Islet of Langerhans (tissue), 1 donor: ENCODE data around the gene NXF1.
"Not testable (repeated sequence)": the region's sequence is repeated elsewhere in the genome, so short reads cannot be mapped to it uniquely, and the experiment has no call there.

ENCODE experiments used
- FAIRE-seq: peaks from one replicate; lab custom pipeline; 2011; peaks lifted over from hg19 to GRCh38; lab: Jason Lieb, UNC

Gene NXF1

GRCh38 chr11:62832336-62833234 is 27.3 kb upstream of the NXF1 start, which contains the start of gene TEX54:
TEX54 (minus strand) TSS chr11:62832841.
- FAIRE-seq: no peak

- FAIRE-seq: no peak
Measured at GRCh38 chr11:62831520-62832335, 26.5 kb upstream of the NXF1 start, which contains the start of gene STX5. STX5 (minus strand) TSS chr11:62832051; CDS start chr11:62831243, 808 bp downstream.

GRCh38 chr11:62830904-62831519 is 25.8 kb upstream of the NXF1 start:
- no peak for FAIRE-seq

- FAIRE-seq: not testable (repeated sequence)
Measured at GRCh38 chr11:62828130-62828529, 22.9 kb upstream of the NXF1 start.

DNA sequence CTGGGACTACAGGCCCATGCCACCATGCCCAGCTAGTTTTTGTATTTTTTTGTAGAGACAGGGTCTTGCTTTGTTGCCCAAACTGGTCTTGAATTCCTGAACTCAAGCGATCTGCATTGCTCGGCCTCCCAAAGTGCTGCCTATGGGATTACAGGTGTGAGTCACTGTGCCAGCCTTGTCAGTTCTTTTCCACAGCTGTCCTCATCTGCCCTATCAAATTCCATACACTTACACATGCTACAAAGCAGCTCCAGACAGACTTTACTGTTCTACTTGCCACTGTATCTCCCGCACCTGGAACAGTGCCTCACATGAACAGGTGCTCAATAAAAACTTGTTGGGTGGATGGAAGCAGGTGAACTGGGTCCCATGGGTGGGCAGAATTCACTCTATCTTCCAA is 18.4 kb upstream of the NXF1 start:
- FAIRE-seq: no peak

DNA sequence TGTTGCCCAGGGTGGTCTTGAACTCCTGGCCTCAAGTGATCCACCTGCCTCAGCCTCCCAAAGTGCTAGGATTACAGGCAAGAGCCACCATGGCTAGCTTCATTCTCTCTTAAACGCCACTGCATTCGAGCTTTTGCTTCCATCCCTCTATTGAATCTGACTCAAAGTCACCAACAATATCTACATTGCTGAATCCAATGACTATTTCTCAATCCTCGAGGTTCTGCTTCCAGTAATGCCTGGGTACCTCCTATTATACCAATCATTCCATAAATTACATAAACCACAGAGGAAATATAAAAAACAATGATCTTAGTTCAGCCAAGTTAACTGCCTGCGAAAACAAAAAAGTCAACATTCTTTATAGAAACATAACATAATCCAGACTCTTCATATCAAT is 11.9 kb upstream of the NXF1 start:
- FAIRE-seq: no peak

DNA sequence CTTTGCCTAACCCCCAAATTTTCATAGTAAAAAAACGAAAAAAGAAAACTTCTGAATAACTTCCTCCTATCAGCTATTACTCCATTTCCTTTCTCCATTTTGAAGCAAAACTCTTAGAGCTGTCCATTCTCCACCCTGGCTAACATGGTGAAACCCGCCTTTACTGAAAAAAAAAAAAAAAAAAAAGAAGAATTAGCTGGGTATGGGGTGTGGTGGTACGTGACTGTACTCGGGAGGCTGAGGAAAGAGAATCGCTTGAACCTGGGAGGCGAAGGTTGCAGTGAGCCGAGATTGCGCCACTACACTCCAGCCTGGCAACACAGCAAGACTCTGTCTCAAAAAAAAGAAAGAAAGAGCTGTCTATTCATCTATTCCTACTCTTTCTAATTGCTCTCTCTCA is 11.3 kb upstream of the NXF1 start:
- FAIRE-seq: no peak

DNA sequence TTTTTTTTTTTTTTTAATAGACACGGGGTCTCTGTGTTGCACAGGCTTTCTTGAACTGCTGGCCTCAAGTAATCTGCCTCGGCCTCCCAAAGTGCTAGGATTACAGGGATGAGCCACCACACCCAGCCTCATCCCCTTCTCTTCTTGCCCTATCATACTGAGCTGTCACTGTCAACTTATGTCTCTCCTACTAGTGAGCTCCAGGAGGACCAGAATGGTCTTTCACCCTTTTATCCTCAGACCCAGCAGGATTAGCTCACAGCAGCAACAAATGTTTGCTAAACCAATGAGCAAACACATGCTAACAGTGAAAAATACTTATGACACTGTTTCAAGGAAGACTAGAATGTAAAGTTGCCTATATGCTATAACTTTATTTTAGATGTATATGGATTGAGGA is 6.4 kb upstream of the NXF1 start:
- no peak for FAIRE-seq

GRCh38 chr11:62810748-62811147 is 5.5 kb upstream of the NXF1 start:
- FAIRE-seq: no peak

DNA sequence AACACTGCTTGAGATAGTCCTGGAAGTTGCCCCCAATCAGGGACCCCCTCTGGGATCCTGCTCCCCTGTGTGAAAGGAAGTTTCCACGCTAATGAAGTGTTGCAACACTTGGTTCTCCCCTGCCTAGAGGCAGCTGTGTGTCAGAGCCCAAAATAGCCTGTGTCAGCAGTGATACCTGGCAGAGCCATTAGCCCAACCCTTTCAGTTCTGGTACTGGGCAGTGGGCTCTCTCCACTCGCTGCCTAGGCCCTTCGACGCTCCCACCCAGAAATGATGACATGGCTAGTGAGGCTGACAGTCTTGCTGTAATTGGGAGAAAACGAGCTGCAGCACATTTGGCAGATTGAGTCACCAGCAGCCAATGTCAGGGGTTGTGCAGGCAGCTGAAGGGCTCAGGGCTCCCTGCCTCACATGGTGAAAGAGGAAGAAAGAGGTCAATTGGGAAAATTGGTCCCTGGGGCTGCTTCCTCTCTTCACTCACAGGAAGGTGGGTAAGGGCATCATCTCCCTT is 1.4 kb upstream of the NXF1 start:
- no peak for FAIRE-seq

DNA sequence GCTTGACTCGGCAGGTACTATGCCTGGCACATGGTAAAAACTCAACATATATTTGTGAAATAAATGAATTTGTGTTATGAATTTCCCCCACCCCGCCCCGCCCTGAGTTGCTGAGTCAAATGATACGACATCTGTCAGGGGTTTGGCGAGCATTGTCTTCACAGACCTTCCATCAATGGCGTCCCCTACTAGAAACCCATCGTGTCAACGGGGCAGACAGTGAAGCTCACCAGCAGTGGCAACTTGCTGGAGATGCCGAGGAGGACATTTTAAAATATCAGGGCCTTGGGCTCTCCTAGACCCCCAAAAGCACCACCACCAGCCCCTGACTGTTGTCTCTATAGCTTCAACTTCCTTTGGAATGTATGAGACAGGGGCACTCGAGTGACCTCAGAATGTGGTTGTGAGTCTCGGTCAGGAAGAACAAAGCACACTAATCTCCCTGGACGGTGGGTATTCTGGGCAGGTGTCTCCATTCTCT is 761 bp upstream of the NXF1 start:
- no peak for FAIRE-seq

GRCh38 chr11:62804310-62805075 is 747 bp downstream of the NXF1 start:
- FAIRE-seq: no peak

DNA sequence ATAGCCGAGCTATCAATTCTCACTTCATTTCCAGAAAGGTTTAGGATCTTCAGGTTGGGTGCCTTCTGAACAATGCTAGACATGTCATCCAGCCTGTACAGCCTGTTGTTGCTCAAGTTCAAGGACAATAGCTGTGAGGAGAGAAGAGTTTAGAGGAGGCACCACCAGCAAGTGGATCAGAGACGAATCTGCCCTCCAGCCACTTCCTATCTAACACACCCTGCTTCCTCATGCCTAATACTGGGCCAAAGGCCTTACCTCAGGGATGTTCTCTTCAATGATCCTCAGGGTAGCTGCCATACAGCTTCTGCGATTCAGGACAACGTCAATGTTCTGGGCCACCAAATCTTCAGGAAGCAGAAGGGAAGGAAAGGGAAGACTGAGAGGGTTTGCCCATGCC is 4.2 kb downstream of the NXF1 start:
- FAIRE-seq: no peak

GRCh38 chr11:62799486-62799885 is 5.8 kb downstream of the NXF1 start:
- no peak for FAIRE-seq

GRCh38 chr11:62796281-62796680 is 9.0 kb downstream of the NXF1 start:
- FAIRE-seq: no peak

DNA sequence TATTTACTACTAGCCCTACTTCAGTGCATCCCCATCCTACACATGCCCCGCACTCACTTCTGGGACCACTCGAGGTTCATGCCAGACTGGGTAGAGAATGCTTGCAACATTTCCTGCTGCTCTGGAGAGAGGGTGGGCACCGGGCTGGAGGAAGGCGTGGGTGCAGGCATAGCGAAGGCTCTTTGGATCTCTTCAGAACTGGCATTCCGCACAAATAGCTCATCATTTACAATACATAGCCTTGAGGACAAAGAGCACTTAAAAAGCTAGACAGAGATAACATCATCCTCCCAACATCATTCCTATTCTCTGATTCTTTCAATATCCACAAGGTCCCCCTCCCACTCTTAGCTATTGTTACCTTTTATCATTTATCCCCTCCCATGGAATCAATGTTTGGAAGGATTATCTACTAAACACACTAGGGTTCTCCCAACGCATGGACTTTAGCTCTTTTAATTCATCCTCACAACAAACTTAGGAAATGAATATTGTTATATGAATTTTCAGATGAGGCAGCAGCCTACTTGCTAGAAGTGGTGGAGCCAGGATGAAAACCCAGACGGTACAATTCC is 11.0 kb downstream of the NXF1 start:
- FAIRE-seq: no peak

- FAIRE-seq: no peak
Measured at GRCh38 chr11:62792202-62792575, 13.1 kb downstream of the NXF1 start.

GRCh38 chr11:62791501-62792201 is 13.6 kb downstream of the NXF1 start, which contains the start of gene TMEM223:
TMEM223 (minus strand) TSS chr11:62792006; CDS start chr11:62791994, 12 bp downstream.
- no peak for FAIRE-seq

DNA sequence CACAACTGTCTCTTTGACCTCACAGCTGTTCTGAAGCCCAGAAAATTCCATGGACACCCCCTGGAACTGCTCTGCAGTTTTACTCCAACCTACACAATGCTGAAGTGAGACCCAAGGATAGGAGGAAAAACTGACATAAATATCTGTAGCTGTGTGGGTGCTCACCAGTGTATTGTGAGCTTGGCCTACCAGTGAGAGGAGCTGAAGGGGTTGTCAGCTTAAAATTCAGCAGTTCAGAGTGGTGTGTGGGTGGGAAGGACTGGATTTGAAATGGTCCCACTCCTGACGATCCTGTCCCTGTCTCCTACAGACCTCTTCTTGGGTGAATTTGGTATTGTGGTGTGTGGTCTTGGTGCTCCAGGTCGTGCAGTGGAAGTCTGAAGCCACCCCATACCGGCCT is 15.7 kb downstream of the NXF1 start:
- no peak for FAIRE-seq

DNA sequence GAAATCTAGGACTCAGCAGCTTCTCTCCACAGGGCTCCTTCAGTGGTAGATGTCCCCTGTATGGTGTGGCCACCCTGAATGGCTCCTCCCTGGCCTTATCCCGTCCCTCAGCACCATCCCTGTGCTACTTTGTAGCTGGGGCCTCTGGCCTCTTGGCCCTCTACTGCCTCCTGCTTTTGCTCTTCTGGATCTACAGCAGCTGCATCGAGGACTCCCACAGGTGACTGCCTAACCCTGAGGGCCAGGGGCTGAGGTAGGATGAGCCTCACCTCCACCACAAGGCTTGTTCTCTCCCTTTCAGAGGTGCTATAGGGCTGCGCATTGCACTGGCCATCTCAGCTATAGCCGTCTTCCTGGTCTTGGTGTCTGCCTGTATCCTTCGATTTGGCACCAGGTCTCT is 16.2 kb downstream of the NXF1 start:
- FAIRE-seq: no peak
